DND-41 (cell line): ENCODE measurements around the gene VAV3.

ENCODE experiments used
- ATAC-seq: fragments of 200-7000 bp; cut with Tn5 transposase; 3 replicates; pipeline ENCODE4 v1.9.1; 2021; ENCODE audit warnings: low read depth; ENCODE audit not compliant: insufficient read depth
- DNase-seq: peaks from one replicate; pipeline ENCODE4 v3.0.0-alpha.2; 2020
- H2AFZ ChIP-seq: 2 replicates; pipeline ENCODE4 v1.6.0; 2012; ENCODE audit warnings: low read depth, low read length
- H3K27ac ChIP-seq: 2 replicates; pipeline ENCODE4 v1.5.1; 2012; ENCODE audit warnings: low read length, inconsistent platforms
- H3K27me3 ChIP-seq: fragments of 200-600 bp; sonication (generic); 2 replicates; pipeline ENCODE4 v1.6.0; 2012; ENCODE audit warnings: low read length, mild to moderate bottlenecking, inconsistent platforms; ENCODE audit not compliant: insufficient read depth, poor library complexity
- H3K36me3 ChIP-seq: 2 replicates; pipeline ENCODE4 v1.5.1; 2012; ENCODE audit warnings: low read length, inconsistent platforms; ENCODE audit not compliant: insufficient read depth
- H3K4me1 ChIP-seq: 2 replicates; pipeline ENCODE4 v1.5.1; 2012; ENCODE audit warnings: mild to moderate bottlenecking, low read length; ENCODE audit not compliant: insufficient read depth
- H3K4me2 ChIP-seq: 2 replicates; pipeline ENCODE4 v1.6.0; 2012; ENCODE audit warnings: mild to moderate bottlenecking, moderate library complexity, low read length, inconsistent platforms; ENCODE audit not compliant: insufficient read depth
- H3K4me3 ChIP-seq, 2 experiments: fragments of 200-600 bp in 1 of 2; shearing (Covaris generic) in 1 of 2; 2 replicates each; pipeline ENCODE4 v1.5.1; 2012 to 2016; ENCODE audit warnings: inconsistent platforms in 2 of 2, low read length in 2 of 2, mild to moderate bottlenecking in 2 of 2, low read depth in 1 of 2, moderate library complexity in 1 of 2
- H3K79me2 ChIP-seq: 2 replicates; pipeline ENCODE4 v1.6.0; 2012; ENCODE audit warnings: low read length, inconsistent platforms; ENCODE audit not compliant: insufficient read depth
- H3K9ac ChIP-seq: 2 replicates; pipeline ENCODE4 v1.6.0; 2012; ENCODE audit warnings: low read depth, mild to moderate bottlenecking, inconsistent platforms, low read length, moderate library complexity
- H3K9me3 ChIP-seq: 2 replicates; pipeline ENCODE4 v1.5.1; 2012; ENCODE audit warnings: low read length, moderate library complexity, mild to moderate bottlenecking, inconsistent platforms; ENCODE audit not compliant: insufficient read depth, severe bottlenecking
- H4K20me1 ChIP-seq: 2 replicates; pipeline ENCODE4 v1.6.0; 2012; ENCODE audit warnings: low read length; ENCODE audit not compliant: insufficient read depth
- CTCF ChIP-seq: IDR thresholded peaks from 2 replicates; pipeline ENCODE4 v1.5.1; 2012; ENCODE audit warnings: borderline replicate concordance, low read length, moderate library complexity, mild to moderate bottlenecking; ENCODE audit not compliant: poor library complexity, severe bottlenecking; ENCODE audit errors: extremely low read depth
- EZH2 ChIP-seq: IDR thresholded peaks from 3 replicates; pipeline ENCODE4 v1.6.1; 2012; ENCODE audit warnings: borderline replicate concordance, low read depth, mild to moderate bottlenecking, moderate library complexity, low read length, inconsistent platforms; ENCODE audit not compliant: severe bottlenecking

The VAV3 gene

GRCh38 chr1:107897438-107898345 lies 67.3 kb downstream of the VAV3 start:
- H3K27me3 ChIP-seq, result no peaks in the 10 kb centered on the region
- H3K4me1 ChIP-seq, result peaks cover 55% of the 10 kb centered on the region
- no peak overlapping the region for H2AFZ ChIP-seq
- ATAC-seq (peak; percentile 69), DNase-seq (peak; percentile 31)
- H3K9ac ChIP-seq, result no peak overlapping the region
- 0 out of 2 replicates have a peak, but pooled peaks cover 3% of the 10 kb centered on the region for H4K20me1 ChIP-seq
- H3K4me2 ChIP-seq, result no peak overlapping the region
- H3K36me3 ChIP-seq, result peaks cover 5% of the 10 kb centered on the region; the same call in 1 of the 2 replicates
- peaks cover 2% of the 10 kb centered on the region for H3K9me3 ChIP-seq
- peaks cover 94% of the 10 kb centered on the region for H3K79me2 ChIP-seq
- no peak overlapping the region for H3K4me3 ChIP-seq
- H3K27ac ChIP-seq, result peak overlapping the region; percentile 50
- TF ChIP-seq EZH2, result no peak
- peak; percentile 34 for TF ChIP-seq CTCF

- peaks cover 5% of the 10 kb centered on the region; the same call in 1 of the 2 replicates for H3K36me3 ChIP-seq
- peaks cover 55% of the 10 kb centered on the region for H3K4me1 ChIP-seq
- H4K20me1 ChIP-seq, result 0 out of 2 replicates have a peak, but pooled peaks cover 3% of the 10 kb centered on the region
- H3K4me3 ChIP-seq, result no peak overlapping the region
- no peak overlapping the region for H2AFZ ChIP-seq
- H3K27ac ChIP-seq, result peak overlapping the region; percentile 50
- peaks cover 92% of the 10 kb centered on the region for H3K79me2 ChIP-seq
- H3K9me3 ChIP-seq, result peaks cover 2% of the 10 kb centered on the region
- TF ChIP-seq EZH2 (no peak), CTCF (no peak)
- ATAC-seq (peak; percentile 25; the same call in 2 of the 3 replicates), DNase-seq (no peak)
- no peaks in the 10 kb centered on the region for H3K27me3 ChIP-seq
- H3K9ac ChIP-seq, result no peak overlapping the region
- H3K4me2 ChIP-seq, result no peak overlapping the region
These were observed 68.0 kb downstream of the VAV3 start for GRCh38 chr1:107896936-107897335.

GRCh38 chr1:107896401-107896800 lies 68.6 kb downstream of the VAV3 start:
- Histone ChIP-seq H4K20me1 (0 out of 2 replicates have a peak, but pooled peaks cover 3% of the 10 kb centered on the region), H3K79me2 (peaks cover 92% of the 10 kb centered on the region), H3K36me3 (peaks cover 5% of the 10 kb centered on the region; the same call in 1 of the 2 replicates), H3K9me3 (peaks cover 2% of the 10 kb centered on the region), H3K4me3 (no peak overlapping the region), H3K27me3 (no peaks in the 10 kb centered on the region), H2AFZ (no peak overlapping the region), H3K4me2 (no peak overlapping the region), H3K9ac (no peak overlapping the region), H3K27ac (no peak overlapping the region), H3K4me1 (peaks cover 55% of the 10 kb centered on the region)
- ATAC-seq (no peak), DNase-seq (no peak)
- TF ChIP-seq CTCF (no peak), EZH2 (no peak)
